Measurements from ENCODE around the gene PRICKLE2. TPM values are rescaled to one million over a fixed set of nuclear protein-coding genes. Genes with fewer than 3 reads are reported as not detected.

The PRICKLE2 gene
- total RNA-seq, 1 experiment from 2014 or later: not detected

GRCh38 chr3:64213962-64214379, 11.3 kb downstream of the PRICKLE2 start:
- no peaks in the 10 kb centered on the region for H3K4me1 ChIP-seq (ENCODE audit: insufficient read depth, low read length, poor library complexity, severe bottlenecking)
- ChIA-PET POLR2A (ENCODE audit: low non-redundant PET) (no interaction called here), CTCF (no interaction called here)
- intact Hi-C loops (cut with micrococcal nuclease; ENCODE audit: unreplicated experiment): no loop called here
- BruUV-seq (replicated peaks): no TSS peak
- H3K27me3 ChIP-seq (replicated peaks; ENCODE audit: insufficient read depth, low read depth, low read length, poor library complexity): peaks cover 7% of the 10 kb centered on the region
- TF ChIP-seq CTCF (conservative IDR thresholded peaks at IDR 0.05; ENCODE audit: low read depth, low read length) (no peak), EZH2 (IDR thresholded peaks at IDR 0.05; ENCODE audit: borderline replicate concordance, low read depth, low read length, poor library complexity, severe bottlenecking) (no peak)
- H3K36me3 ChIP-seq (ENCODE audit: insufficient read depth, low read length, poor library complexity, severe bottlenecking): no peaks in the 10 kb centered on the region
- no peaks in the 10 kb centered on the region for H3K9me3 ChIP-seq (ENCODE audit: low read depth, low read length, poor library complexity, severe bottlenecking)
- H3K27ac ChIP-seq (ENCODE audit: low read depth, low read length, poor library complexity, severe bottlenecking): no peak overlapping the region
- H3K4me3 ChIP-seq (ENCODE audit: low read depth, low read length, poor library complexity, severe bottlenecking): no peak overlapping the region
- DNase-seq (ENCODE audit: low spot score): no peak

GRCh38 chr3:64213224-64213878, 11.9 kb downstream of the PRICKLE2 start:
- ChIA-PET POLR2A (ENCODE audit: low non-redundant PET) (no interaction called here), CTCF (no interaction called here)
- TF ChIP-seq CTCF (conservative IDR thresholded peaks at IDR 0.05; ENCODE audit: low read depth, low read length) (no peak), EZH2 (IDR thresholded peaks at IDR 0.05; ENCODE audit: borderline replicate concordance, low read depth, low read length, poor library complexity, severe bottlenecking) (no peak)
- intact Hi-C loops (cut with micrococcal nuclease; ENCODE audit: unreplicated experiment): no loop called here
- no peak overlapping the region for H3K27ac ChIP-seq (ENCODE audit: low read depth, low read length, poor library complexity, severe bottlenecking)
- H3K4me3 ChIP-seq (ENCODE audit: low read depth, low read length, poor library complexity, severe bottlenecking): no peak overlapping the region
- H3K9me3 ChIP-seq (ENCODE audit: low read depth, low read length, poor library complexity, severe bottlenecking): no peaks in the 10 kb centered on the region
- H3K4me1 ChIP-seq (ENCODE audit: insufficient read depth, low read length, poor library complexity, severe bottlenecking): no peaks in the 10 kb centered on the region
- no peak for DNase-seq (ENCODE audit: low spot score)
- no peaks in the 10 kb centered on the region for H3K36me3 ChIP-seq (ENCODE audit: insufficient read depth, low read length, poor library complexity, severe bottlenecking)
- no TSS peak for BruUV-seq (replicated peaks)
- peaks cover 7% of the 10 kb centered on the region for H3K27me3 ChIP-seq (replicated peaks; ENCODE audit: insufficient read depth, low read depth, low read length, poor library complexity)

GRCh38 chr3:64209866-64210621, 15.2 kb downstream of the PRICKLE2 start:
- Histone ChIP-seq H3K4me3 (ENCODE audit: low read depth, low read length, poor library complexity, severe bottlenecking) (no peak overlapping the region), H3K4me1 (ENCODE audit: insufficient read depth, low read length, poor library complexity, severe bottlenecking) (no peaks in the 10 kb centered on the region), H3K27ac (ENCODE audit: low read depth, low read length, poor library complexity, severe bottlenecking) (no peak overlapping the region), H3K9me3 (ENCODE audit: low read depth, low read length, poor library complexity, severe bottlenecking) (no peaks in the 10 kb centered on the region), H3K36me3 (ENCODE audit: insufficient read depth, low read length, poor library complexity, severe bottlenecking) (no peaks in the 10 kb centered on the region), H3K27me3 (replicated peaks; ENCODE audit: insufficient read depth, low read depth, low read length, poor library complexity) (peaks cover 9% of the 10 kb centered on the region)
- TF ChIP-seq CTCF (conservative IDR thresholded peaks at IDR 0.05; ENCODE audit: low read depth, low read length): no peak
- intact Hi-C loops (cut with micrococcal nuclease; ENCODE audit: unreplicated experiment): no loop called here
- no peak for DNase-seq (ENCODE audit: low spot score)
- POLR2A ChIA-PET (ENCODE audit: low non-redundant PET): no interaction called here
- CTCF ChIA-PET: no interaction called here
- no TSS peak for BruUV-seq (replicated peaks)

Measured in A673 (cell line).